ENCODE data around the gene STARD10.
"Not testable (repeated sequence)": the region's sequence is repeated elsewhere in the genome, so short reads cannot be mapped to it uniquely, and the experiment has no call there.

Gene STARD10

DNA sequence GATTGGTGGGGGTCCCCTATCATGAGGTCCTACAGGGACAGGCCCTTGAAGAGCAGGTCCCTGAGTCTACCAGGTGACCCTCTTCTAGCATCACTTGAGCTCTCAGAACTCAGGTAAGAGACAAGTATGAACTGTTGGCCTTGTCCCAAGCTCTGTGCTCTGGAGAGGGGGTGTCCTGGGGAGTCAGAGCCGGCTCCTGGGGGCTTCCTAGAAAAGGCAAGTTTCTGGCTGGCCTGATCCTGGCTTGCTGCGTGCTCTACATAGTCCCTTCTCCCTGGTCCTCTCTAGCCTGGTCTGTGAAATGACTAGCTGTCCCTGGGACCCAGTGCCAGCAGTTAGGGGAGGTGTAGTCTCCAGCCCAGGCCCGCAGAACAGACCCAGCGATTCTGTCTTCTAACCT, 31.8 kb upstream of the STARD10 start:
- no peak for DNase-seq

GRCh38 chr11:72824811-72825505, 31.1 kb upstream of the STARD10 start:
- DNase-seq = no peak

DNA sequence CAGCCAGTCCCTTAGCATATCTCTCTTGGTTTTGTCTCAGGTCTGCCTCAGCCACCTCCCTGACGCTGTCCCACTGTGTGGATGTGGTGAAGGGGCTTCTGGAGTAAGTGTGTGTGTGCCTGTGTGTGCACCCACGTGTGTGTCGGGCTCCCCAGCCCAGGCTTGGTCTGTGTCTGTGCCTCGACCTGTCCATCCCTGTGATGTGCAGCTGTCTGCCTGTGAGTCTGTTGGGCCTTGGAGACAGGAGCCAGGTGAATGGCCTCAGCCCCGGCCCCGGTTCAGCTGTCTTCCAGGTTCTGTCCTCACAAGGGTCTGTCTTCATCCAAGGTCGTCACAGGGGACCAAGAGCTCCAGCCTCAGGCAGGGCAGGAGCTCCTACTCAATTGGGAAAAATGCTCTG, 30.2 kb upstream of the STARD10 start:
- DNase-seq = no peak

GRCh38 chr11:72823105-72823804, 29.4 kb upstream of the STARD10 start:
- DNase-seq = no peak

- peak; percentile 93 to 96 for DNase-seq
Measured at GRCh38 chr11:72821920-72822799, 28.3 kb upstream of the STARD10 start.

DNA sequence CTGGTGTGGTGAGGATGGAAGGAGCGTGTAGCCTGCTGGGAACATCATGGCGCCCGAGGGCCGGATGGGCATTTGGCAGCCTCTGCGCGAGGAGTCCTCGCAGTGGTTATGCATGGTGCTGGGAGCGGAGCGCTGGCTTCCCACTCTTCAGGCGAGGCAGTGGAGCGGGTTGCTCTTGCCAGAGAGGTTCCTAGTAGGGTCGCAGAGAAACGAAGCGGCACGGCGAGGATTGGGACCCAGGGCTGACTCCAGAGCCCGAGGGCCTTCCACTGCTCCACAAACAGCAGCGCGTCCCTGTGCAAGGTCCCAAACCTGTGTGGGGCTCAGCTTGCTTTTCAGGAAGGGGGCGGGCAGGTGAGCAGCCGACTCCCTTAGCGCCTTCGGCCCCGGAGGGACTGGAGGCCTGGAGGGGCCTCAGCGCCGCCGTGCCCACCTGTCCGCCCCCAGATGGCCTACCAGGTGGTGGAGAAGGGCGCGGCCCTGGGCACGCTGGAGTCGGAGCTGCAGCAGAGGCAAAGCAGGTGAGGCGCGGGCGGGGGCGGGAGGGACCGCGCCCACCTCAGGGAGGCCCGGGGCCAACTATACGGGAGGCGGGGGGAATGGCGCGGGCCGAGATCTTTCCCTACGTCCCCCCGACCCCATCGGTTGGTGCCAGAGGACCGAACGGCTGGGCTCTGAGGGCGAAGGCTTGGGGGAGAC, 27.5 kb upstream of the STARD10 start:
- no peak for DNase-seq

GRCh38 chr11:72820439-72821139, 26.7 kb upstream of the STARD10 start:
- no peak for DNase-seq

- no peak for DNase-seq
Measured at GRCh38 chr11:72818971-72819370, 25.1 kb upstream of the STARD10 start.

- DNase-seq = no peak
Measured at GRCh38 chr11:72817966-72818365, 24.1 kb upstream of the STARD10 start.

DNA sequence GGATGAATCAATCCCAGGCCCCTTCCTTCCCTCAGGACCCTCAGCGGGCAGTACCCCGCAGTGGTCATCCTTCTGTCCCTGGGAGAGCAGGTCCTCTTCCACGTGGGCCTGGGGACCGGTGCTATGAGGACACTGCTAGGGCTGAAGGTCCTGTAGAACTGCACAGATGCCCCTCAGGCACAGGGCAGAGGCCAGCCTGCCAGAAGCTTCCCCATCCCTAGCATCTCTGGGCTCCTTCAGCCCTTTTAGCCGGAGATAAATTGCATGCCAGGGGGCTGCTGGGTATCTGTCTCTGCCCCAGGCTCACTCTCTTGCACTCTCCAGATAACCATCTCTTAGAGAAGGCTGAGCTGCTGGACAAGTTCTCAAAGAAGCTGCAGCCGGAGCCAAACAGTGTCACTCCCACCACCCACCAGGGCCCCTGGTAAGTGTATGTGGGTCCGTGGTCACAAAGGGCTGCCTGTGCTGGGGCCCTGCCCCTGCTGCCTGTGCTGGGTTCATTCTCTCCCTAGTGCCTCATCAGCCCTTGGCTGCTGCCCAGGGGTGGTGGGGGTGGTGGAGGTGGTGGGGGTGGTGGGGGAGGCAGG, 22.6 kb upstream of the STARD10 start:
- no peak for DNase-seq

GRCh38 chr11:72815110-72815618, 21.3 kb upstream of the STARD10 start:
- no peak for DNase-seq

DNA sequence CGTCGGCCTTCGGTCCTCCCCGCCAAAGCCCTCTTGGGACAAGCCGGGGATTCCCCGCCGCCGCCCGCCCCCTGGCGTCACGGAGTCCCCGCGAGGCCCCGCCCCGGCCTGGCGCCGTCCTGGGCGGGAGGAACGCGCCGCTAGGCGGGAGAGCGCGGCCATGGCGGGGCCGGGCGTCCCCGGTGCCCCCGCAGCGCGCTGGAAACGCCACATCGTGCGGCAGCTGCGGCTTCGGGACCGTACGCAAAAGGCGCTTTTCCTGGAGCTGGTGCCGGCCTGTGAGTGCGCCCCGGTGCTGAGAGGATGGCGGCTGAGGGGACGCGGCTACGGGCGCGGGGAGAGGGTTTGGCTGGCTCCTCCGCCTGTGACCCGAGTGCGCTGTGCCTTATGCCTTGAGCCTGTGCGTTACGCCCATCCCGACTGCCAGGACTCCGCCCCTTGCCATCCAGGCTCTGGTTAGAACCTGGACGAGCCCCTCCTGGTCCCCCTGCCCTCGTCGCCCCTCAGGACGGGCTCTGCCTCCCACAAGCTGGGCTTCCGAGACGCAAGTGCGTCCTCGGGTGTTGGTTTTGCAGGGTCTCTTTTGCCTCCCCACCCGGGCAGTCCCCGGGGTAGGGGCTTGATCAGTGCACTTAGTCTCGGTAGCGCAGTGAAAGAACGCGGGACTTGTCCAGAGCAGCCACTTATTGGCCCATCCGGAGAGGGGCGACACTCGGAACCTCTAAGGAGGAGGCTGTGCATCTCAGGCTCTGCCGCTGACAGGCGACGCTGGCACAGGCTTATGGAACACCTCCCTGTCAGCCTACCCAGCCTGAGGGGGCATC, 20.7 kb upstream of the STARD10 start, which contains the start of gene ATG16L2:
TSS of gene ATG16L2 (plus strand) at position 126 of the 824 bp plus-strand sequence. CDS start at position 161, 35 bp downstream.
- peak; percentile 94 to 95 for DNase-seq

- DNase-seq = no peak
Measured at GRCh38 chr11:72813740-72814285, 20.0 kb upstream of the STARD10 start.

DNA sequence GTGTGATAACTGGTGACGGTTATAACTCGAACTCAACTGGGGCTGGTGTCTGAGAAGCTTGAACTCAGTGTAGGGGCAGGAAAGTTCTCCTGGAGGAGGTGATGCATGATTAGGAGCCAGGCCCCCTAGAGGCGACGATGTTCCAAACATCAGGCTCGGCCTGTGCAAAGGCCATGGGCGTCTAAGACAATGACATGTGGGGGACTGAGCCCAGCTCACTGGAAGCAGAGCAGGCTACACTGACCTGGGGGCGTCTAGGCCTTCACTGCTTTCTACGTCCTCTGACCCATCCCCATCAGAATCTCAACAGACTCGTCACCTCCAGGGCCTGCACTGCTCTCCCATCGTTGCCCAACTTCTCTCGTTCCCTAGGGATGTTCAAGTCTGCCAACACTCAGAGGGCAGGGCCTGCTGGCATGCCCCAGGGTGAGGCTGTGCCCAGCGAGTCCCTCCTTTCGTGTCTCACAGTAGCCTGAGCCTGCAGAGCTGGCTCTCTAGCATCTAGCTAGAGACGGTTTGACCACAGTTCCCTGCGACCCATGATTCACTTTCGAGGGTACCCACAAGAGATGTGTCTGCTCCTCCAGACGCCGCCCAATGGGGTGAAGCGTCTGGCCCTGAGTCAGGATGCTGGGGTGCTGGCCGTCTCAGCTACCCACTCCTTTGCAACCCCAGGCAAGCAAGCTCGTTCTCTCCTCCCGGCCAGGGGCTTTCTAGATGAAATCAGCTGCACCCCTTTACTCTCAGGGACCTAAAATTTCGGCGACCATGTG, 19.3 kb upstream of the STARD10 start:
- DNase-seq = peak; percentile 86 to 88

DNA sequence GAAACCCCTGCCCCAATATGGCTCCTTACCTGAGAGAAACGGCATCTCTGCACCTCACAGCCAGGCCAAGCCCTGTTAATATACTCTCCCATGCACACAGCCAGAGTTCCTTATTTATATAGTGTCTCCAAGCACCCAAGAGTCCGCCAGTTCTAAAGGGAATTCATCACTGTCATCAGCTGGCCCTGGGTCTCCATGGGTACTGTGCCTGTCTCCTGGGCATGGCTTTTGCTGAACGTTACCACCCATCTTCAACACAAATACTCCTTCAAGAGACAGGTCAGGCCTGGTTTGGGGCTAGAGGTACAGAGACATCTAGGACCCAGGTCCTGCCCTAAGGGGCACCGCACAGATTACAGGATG, 18.7 kb upstream of the STARD10 start:
- no peak for DNase-seq

DNA sequence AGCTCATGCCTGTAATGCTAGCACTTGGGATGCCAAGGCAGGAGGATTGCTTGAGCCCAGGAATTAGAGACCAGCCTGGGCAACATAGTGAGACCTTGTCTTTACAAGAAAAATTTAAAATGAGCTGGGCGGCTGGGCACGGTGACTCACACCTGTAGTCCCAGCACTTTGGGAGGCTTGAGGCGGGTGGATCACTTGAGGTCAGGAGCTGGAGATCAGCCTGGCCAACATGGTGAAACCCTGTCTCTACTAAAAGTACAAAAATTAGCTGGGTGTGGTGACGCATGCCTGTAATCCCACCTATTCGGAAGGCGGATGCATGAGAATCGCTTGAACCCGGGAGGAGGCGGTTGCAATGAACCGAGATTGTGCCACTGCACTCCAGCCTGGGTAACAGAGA, 17.8 kb upstream of the STARD10 start:
- DNase-seq = not testable (repeated sequence)

DNA sequence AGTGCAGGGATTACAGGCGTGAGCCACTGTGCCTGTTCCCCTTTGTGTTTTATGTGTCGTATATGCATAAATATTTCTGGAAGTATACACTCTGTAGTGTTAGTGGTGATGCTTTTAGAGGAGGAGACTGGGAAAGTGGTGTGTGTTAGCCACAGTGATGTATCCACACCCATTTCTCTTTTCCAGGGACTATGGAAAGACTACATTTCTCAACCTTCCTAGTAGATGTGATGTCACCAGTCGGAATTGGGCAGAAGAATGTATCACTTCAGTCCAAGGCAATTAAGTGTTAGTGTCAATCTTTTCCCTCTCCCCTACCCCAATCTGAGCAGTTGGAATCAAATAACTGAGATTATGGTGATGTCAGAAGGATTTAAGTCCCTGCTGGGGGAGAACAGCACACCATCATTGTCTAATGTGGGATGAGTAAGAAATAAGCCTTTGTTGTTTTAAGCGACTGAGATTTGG, 14.5 kb upstream of the STARD10 start:
- DNase-seq = no peak

- no peak for DNase-seq
Measured at GRCh38 chr11:72807792-72808191, 13.9 kb upstream of the STARD10 start.

- DNase-seq = no peak
Measured at GRCh38 chr11:72807021-72807693, 13.3 kb upstream of the STARD10 start.

All from activated T-cell treated with anti-CD3 and anti-CD28 coated beads, Interleukin-2, amount 50 U/mL, for 48 hours (primary cell).